Measurements from ENCODE around the gene SPACA1. TPM values are rescaled to one million over a fixed set of nuclear protein-coding genes. Genes with fewer than 3 reads are reported as not detected.

Gene SPACA1
- total and polyA plus RNA-seq, 2 of the 8 experiments (the other 6 are each of a cell fraction or from before 2014, with no cell fraction given), result not detected

DNA sequence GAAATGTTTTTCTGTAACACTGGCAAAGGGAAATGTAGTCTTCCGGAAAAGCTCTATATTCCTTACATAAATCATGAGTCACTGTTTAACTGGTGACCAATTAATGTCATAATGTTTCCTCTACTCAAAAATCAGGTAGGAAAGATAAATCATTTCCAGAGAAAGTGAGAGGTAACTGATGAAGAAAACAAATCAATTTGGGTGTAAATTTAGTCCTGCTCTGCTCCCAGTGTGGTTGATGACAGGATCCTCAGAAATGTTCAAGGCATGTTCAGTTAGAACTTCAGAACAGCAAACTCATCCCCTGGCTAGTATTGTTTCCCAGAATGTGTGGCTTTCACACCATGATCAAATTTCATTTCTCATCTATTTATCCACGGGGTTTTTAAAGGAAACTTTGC lies 38.8 kb upstream of the SPACA1 start (continued):
- TF ChIP-seq TCF12 (IDR thresholded peaks at IDR 0.05; ENCODE audit: low read depth, low read length), result no peak
- no peak for TF ChIP-seq TAF1 (IDR thresholded peaks at IDR 0.05; ENCODE audit: low read depth, low read length)
- no peak for TF ChIP-seq CTBP2 (IDR thresholded peaks at IDR 0.05; ENCODE audit: borderline replicate concordance, insufficient read depth, insufficient read length, low read length)
- TF ChIP-seq SP4 (IDR thresholded peaks at IDR 0.05; ENCODE audit: low read length), result no peak
- TF ChIP-seq SP1 (IDR thresholded peaks at IDR 0.05; ENCODE audit: low read depth, low read length), result no peak
- TF ChIP-seq CREB1 (IDR thresholded peaks at IDR 0.05), result no peak

Measured in H1 (cell line).